HG02610 (cell line): ENCODE results near the gene MAGEA2B.
A peak's percentile ranks its signal among the peaks of the same experiment; 100 is the strongest.
"Not testable (repeated sequence)": the region's sequence is repeated elsewhere in the genome, so short reads cannot be mapped to it uniquely, and the experiment has no call there.

Source experiments
- ATAC-seq: cut with Tn5 transposase; IDR thresholded peaks from one replicate; pipeline ENCODE4 v1.9.1; 2021; ENCODE audit warnings: mild to moderate bottlenecking, moderate library complexity; ENCODE audit not compliant: unreplicated experiment

MAGEA2B gene, protein sequence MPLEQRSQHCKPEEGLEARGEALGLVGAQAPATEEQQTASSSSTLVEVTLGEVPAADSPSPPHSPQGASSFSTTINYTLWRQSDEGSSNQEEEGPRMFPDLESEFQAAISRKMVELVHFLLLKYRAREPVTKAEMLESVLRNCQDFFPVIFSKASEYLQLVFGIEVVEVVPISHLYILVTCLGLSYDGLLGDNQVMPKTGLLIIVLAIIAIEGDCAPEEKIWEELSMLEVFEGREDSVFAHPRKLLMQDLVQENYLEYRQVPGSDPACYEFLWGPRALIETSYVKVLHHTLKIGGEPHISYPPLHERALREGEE

GRCh38 chrX:152713815-152714787 is at the start of gene MAGEA2B:
MAGEA2B (plus strand) TSS chrX:152714628; CDS start chrX:152717107, 2,479 bp downstream.
- not testable (repeated sequence) for ATAC-seq

DNA sequence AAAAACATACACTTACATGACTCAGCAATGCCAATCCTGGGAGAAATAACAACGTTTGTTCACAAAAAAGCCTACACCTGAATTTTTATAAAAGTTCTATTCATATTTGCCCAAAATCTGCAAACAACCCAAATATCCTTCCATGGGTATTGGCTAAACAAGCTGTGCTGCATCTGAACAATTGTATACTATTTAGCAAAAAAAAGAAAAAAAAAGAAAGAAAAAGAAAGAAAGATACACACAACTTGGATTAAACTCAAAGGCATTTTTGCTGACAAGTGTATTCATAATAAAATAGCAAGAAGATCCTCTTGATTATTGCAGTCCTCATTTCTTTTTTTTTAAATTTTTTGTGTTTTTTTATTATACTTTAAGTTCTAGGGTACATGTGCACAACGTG is 40.3 kb upstream of the MAGEA2B start:
- no peak for ATAC-seq

DNA sequence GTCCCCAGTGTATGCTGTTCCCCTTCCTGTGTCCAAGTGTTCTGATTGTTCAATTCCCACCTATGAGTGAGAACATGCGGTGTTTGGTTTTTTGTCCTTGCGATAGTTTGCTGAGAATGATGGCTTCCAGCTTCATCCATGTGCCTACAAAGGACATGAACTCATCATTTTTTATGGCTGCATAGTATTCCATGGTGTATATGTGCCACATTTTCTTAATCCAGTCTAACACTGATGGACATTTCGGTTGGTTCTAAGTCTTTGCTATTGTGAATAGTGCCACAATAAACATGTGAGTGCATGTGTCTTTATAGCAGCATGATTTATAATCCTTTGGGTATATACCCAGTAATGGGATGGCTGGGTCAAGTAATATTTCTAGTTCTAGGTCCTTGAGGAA is 39.8 kb upstream of the MAGEA2B start:
- not testable (repeated sequence) for ATAC-seq

DNA sequence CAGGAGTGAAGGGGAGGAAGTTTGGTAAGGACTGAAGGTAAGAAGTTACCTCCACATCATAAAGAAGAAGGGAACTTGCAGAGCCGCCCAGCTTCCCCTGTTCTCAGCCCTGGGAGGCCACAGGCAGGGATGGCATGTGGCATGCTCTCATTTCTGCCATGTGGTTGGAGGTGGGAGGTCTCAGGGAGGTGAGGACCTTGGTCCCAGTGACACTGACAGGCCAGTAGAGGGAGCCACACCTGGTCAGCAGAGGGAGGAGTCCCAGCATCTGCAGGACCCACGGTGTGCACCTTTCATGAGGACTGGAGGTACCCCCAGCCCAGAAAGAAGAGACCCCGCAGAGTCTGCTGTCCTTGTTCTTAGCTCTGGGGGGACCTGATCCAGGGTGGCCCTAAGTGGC is 33.4 kb upstream of the MAGEA2B start:
- peak; percentile 79 for ATAC-seq

DNA sequence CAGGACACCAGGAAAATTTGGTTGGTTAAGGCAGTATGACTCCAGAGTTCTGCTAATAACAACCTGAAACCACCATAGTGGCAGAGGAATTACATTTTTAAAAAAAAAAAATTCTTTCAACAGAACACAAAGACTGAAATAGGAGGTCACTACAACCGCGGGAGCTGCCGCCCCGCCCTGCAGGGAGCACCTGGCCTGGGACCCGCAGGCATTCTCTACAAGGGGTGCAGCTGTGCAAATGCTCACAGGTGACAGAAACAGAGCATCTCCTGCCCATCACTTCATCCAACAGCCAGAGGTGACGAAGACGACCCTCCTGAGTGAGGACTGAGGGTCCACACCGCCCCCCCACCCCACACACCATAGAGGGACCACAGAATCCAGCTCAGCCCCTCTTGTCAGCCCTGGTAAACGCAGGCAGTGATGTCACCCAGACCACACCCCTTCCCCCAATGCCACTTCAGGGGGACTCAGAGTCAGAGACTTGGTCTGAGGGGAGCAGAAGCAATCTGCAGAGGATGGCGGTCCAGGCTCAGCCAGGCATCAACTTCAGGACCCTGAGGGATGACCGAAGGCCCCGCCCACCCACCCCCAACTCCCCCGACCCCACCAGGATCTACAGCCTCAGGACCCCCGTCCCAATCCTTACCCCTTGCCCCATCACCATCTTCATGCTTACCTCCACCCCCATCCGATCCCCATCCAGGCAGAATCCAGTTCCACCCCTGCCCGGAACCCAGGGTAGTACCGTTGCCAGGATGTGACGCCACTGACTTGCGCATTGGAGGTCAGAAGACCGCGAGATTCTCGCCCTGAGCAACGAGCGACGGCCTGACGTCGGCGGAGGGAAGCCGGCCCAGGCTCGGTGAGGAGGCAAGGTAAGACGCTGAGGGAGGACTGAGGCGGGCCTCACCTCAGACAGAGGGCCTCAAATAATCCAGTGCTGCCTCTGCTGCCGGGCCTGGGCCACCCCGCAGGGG is 16.2 kb upstream of the MAGEA2B start, which contains the start of gene MAGEA3:
Gene MAGEA3, plus strand, starts transcription at position 843 of the 980 bp plus-strand sequence. CDS start 2,039 bp downstream, outside the sequence.
- ATAC-seq: not testable (repeated sequence)

DNA sequence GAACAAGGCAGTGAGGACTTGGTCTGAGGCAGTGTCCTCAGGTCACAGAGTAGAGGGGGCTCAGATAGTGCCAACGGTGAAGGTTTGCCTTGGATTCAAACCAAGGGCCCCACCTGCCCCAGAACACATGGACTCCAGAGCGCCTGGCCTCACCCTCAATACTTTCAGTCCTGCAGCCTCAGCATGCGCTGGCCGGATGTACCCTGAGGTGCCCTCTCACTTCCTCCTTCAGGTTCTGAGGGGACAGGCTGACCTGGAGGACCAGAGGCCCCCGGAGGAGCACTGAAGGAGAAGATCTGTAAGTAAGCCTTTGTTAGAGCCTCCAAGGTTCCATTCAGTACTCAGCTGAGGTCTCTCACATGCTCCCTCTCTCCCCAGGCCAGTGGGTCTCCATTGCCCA is 14.0 kb upstream of the MAGEA2B start:
- ATAC-seq: not testable (repeated sequence)

DNA sequence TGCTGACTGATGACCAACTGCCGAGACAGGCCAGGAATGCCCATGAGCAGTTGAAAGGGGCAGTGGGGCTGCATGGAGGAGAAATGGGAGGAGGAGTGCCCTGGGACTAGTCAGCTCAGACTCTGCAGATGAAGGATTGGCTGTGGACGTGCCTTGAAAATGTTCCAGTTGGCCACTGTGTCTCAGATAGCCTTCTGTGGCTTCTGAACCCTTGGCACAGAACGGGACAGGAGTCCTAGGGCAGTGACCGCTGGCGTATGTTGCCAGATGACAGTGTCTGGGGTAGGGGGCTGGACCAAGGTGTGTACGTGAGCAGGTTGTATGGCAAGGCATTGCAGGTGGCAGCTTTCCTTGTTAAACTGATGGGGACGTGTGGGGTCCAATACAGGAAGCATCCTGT is 7.9 kb upstream of the MAGEA2B start:
- not testable (repeated sequence) for ATAC-seq

DNA sequence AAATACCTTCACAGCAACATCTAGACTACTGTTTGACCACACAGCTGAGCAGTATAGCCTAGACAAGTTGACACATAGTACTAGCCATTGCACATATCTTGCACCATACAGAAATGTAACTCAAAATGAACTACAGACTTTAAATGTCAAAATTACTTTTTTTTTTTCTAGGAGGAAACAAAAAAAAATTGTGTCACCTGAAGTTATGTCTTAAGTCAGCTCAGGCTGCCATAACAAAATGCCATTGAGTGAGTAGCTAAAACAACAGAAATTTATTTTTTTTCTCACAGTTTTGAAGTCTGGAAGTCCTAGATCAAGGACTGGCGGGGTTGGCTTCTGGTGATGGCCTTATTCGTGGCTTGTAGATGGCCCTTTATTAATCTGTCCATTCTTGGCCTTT is 5.3 kb upstream of the MAGEA2B start, which contains the start of gene CSAG2:
Gene CSAG2, minus strand, starts transcription at position 101 of the 400 bp plus-strand sequence. CDS start 161 bp downstream, outside the sequence.
- not testable (repeated sequence) for ATAC-seq

DNA sequence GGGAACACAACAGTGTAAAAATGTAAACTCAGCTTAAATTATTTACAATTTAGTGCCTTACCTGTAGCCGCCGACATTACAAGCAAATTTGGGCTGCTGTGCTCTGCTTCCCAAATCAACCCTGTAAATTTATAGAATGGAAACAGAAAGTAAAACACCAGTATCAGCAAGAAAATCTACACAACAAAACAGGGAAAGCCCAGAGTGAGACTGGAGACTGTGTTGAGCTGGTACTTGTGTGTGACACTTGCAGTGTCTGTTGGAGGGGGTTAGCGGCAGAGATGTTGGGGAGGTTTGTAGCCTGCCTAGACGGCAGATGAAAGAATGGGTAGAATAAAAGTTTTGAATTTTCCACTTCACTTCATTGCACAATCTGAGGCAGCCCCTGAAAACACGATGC is 1.2 kb upstream of the MAGEA2B start:
- ATAC-seq: not testable (repeated sequence)

DNA sequence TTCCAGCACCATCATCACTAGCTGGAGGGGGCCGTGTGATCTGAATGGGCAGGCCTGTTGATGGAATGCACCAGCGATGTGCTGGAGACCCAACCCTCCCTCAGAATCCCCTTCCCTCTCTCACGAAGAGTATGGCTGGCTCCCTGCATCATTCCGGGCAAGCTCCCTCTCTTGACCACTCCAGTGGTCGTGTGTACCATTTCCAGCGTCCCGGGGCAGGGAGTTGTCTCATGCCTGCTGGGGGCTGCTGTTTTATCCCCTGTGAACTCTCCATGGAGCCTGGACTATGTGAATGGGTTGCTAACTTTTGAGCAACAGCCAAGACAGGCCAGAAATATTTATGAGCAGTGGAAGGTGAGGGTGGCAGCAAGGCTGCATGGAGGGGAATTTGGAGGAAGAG is 11.0 kb downstream of the MAGEA2B start:
- ATAC-seq: no peak

GRCh38 chrX:152733261-152733975 is 19.0 kb downstream of the MAGEA2B start, which contains the start of the genes CSAG1 and MAGEA12:
CSAG1 (minus strand) TSS chrX:152733721; CDS start chrX:152732460, 1,261 bp downstream.
MAGEA12 (plus strand) TSS chrX:152733757; CDS start chrX:152736162, 2,405 bp downstream.
- no peak for ATAC-seq

GRCh38 chrX:152734143-152734858 is 19.9 kb downstream of the MAGEA2B start:
- ATAC-seq: not testable (repeated sequence)

DNA sequence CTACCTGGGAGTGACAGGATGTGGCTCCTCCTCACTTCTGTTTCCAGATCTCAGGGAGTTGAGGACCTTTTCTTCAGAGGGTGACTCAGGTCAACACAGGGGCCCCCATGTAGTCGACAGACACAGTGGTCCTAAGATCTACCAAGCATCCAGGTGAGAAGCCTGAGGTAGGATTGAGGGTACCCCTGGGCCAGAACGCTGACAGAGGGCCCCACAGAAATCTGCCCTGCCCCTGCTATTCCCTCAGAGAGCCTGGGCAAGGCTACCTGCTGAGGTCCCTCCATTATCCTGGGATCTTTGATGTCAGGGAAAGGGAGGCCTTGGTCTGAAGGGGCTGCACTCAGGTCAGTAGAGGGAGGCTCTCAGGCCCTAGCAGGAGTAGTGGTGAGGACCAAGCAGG is 20.7 kb downstream of the MAGEA2B start:
- ATAC-seq: no peak

- no peak for ATAC-seq
These were observed 21.6 kb downstream of the MAGEA2B start for GRCh38 chrX:152735860-152736511.

DNA sequence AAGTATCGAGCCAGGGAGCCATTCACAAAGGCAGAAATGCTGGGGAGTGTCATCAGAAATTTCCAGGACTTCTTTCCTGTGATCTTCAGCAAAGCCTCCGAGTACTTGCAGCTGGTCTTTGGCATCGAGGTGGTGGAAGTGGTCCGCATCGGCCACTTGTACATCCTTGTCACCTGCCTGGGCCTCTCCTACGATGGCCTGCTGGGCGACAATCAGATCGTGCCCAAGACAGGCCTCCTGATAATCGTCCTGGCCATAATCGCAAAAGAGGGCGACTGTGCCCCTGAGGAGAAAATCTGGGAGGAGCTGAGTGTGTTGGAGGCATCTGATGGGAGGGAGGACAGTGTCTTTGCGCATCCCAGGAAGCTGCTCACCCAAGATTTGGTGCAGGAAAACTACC is 22.1 kb downstream of the MAGEA2B start:
- ATAC-seq: not testable (repeated sequence)

DNA sequence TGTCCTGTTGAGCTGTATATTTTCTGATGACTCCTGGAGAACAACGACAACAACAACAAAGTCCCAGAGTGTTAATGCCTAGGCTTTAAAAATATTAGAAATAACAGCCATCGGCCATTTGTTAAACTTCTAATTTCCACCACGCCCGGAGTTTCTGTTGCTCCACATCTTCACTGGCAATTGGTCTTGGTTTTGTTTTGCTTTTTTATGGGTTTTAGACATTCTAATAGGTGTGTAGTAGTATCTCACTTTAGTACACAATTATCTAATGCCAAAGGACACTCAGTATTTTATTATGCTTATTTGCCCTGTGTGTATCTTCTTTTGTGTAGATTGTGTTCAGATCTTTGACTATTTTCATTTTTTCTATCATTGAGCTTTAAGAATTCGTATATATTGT is 24.1 kb downstream of the MAGEA2B start:
- ATAC-seq: no peak

- not testable (repeated sequence) for ATAC-seq
These were observed 39.5 kb downstream of the MAGEA2B start, which contains the start of gene MAGEA2 for GRCh38 chrX:152753686-152754650. MAGEA2 (minus strand) TSS chrX:152753842; CDS start chrX:152751363, 2,479 bp downstream.
